GM12865 (cell line): ENCODE measurements around the gene DIAPH1.

ENCODE experiments used
- DNase-seq: peaks from one replicate; pipeline ENCODE4 v3.0.0; 2010; ENCODE audit warnings: low read depth
- H3K4me3 ChIP-seq: 2 replicates; pipeline ENCODE4 v1.5.1; 2011; ENCODE audit warnings: mild to moderate bottlenecking, low read depth, low read length, control low read depth
- TF ChIP-seq, protein P1 (sequence below): IDR thresholded peaks from 2 replicates; pipeline ENCODE4 v1.5.1; 2011; ENCODE audit warnings: low read length, control low read depth, low read depth, inconsistent platforms; ENCODE audit not compliant: insufficient read depth; ENCODE audit errors: missing control alignments

DIAPH1 gene

DNA sequence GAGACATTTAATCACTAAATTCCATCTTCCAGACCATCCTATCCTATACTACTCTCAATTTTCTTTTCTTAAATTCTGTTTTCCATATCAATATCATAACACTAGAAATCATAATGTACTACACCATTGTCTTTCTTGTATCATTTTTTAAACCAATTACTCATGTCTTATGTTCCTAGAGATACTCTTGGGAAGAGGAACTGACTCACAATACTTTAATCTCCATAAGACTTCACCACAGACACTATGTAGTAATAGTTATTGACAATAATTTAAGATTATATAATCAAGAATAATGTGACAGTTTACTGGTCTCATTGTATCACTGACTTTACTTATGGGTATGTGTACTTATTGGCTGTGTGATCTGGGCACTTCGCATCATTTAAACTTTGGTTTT, 86.1 kb downstream of the DIAPH1 start:
- TF ChIP-seq, protein P1, sequence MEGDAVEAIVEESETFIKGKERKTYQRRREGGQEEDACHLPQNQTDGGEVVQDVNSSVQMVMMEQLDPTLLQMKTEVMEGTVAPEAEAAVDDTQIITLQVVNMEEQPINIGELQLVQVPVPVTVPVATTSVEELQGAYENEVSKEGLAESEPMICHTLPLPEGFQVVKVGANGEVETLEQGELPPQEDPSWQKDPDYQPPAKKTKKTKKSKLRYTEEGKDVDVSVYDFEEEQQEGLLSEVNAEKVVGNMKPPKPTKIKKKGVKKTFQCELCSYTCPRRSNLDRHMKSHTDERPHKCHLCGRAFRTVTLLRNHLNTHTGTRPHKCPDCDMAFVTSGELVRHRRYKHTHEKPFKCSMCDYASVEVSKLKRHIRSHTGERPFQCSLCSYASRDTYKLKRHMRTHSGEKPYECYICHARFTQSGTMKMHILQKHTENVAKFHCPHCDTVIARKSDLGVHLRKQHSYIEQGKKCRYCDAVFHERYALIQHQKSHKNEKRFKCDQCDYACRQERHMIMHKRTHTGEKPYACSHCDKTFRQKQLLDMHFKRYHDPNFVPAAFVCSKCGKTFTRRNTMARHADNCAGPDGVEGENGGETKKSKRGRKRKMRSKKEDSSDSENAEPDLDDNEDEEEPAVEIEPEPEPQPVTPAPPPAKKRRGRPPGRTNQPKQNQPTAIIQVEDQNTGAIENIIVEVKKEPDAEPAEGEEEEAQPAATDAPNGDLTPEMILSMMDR, result no peak
- no peak for DNase-seq
- no peak overlapping the region for H3K4me3 ChIP-seq

DNA sequence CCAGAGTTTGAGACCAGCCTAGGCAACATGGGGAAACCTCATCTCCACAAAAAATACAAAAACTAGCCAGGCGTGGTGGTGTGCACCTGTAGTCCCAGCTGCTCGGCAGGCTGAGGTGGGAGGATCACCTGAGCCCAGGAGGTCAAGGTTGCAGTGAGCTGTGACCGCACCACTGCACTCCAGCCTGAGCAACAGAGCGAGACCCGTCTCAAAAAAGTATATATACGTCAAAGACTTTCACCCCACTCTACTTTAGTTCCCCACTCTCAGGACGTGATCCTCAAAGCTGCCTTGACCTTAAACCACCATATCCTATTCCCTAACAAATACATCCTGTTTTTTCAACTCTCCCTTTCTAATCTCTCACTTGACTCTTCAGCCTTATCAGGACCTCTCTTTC, 88.9 kb downstream of the DIAPH1 start:
- no peak overlapping the region for H3K4me3 ChIP-seq

DNA sequence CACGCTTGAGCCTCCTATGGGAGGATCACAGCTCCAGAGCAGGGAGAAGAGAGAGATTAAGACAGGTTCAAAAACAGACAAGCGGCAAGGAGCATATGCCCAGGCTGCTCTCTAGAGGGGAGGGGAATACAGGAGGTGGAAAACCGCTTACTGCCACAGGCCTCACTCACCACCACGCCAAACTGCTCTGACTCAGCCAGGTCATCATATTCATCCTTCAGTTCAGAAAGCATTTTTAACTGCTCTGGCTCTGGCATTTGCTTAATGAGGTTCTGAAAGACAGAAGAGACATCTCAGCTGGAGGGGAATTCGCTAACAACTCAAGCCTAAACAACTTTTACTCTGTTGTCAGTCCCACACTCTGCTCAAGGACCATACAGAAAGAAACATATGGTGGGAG, 89.8 kb downstream of the DIAPH1 start:
- H3K4me3 ChIP-seq, result no peak overlapping the region
- TF ChIP-seq, protein P1, result no peak
- peak; percentile 71 for DNase-seq

More for the DNA sequence above, 88.9 kb downstream of the DIAPH1 start:
- TF ChIP-seq, protein P1, result no peak
- peak; percentile 55 for DNase-seq

DNA sequence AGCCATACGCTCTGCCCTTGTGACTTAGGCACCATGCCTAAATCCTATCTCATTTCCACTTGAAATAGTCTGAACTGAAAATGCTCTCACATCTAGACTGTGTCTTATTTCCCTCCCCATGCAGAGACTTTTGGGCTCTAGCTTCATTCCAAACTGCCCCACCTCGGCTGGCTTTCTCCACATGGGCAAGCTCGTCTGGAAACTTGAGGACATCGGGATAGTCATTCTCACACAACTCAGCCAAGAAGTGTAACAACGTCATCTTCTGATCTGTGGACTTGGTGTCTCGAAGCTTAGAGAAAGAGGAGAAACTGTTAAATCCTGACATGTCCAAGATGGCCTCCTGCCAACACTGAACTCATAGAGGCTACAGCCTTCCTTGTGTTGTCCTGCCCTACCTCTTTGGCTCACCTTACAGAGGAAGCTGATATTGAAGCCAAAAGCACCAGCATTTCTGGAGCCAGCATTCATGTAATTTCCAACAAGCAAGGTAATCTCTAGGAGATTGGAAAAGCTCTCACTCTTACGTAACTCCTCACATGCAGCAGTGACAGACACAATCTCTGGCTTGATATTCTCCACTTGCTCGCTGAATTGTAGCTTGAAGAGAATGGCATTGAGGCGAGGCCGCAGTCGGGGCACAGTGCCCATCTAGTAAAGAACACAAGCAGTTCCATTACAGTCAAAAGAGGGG, 90.4 kb downstream of the DIAPH1 start:
- no peak for DNase-seq
- H3K4me3 ChIP-seq, result no peak overlapping the region
- TF ChIP-seq, protein P1, result no peak

DNA sequence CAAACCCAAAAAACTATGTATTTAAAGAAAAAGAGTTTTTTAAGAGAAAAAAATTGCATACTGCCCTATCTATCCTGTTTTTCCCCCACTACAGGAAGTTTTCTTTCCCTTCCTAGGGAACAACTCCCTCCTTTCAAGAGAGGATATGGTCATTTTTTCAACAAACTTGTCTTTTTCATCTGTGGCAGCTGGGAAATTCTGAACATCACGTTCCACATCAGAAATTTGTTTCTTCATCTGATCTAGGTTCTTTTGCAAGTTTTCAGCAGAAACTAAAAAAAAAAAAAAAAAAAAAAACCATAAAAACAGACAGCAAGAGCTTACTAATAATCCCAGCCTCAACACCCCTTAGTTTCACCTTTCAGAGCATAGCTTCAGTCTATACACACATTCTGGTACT, 91.4 kb downstream of the DIAPH1 start:
- TF ChIP-seq, protein P1, result no peak
- no peak overlapping the region for H3K4me3 ChIP-seq
- no peak for DNase-seq

DNA sequence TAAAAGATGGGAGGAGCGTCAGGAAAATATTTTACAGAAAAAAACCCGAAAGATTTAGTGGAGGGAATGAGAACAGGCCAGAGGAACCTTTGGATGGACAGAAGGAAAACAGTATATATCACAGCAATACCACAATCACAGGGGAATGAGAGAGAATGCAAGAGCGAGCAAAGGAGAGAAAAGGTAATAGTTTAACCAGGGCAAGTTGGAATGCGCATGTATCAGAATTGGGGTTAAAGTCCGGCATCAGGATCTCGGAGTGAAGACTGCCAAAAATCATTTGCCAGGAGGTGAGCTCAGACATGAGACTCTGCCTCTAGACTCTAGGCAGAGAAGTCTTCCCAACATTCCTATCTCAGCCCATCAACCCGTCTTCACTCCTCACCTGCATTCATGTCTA, 93.1 kb downstream of the DIAPH1 start:
- no peak for DNase-seq
- no peak overlapping the region for H3K4me3 ChIP-seq
- TF ChIP-seq, protein P1, result no peak
